Ishikawa (cell line): ENCODE data around the gene IMPDH2.

Source experiments
- CEBPB ChIP-seq: IDR thresholded peaks from 2 replicates; pipeline ENCODE4 v1.6.1; 2012
- CREB1 ChIP-seq: IDR thresholded peaks from 2 replicates; pipeline ENCODE4 v1.6.1; 2012; ENCODE audit warnings: low read depth
- EGR1 ChIP-seq: IDR thresholded peaks from 2 replicates; pipeline ENCODE4 v1.6.1; 2012
- EP300 ChIP-seq: IDR thresholded peaks from 2 replicates; pipeline ENCODE4 v1.6.1; 2012; ENCODE audit warnings: borderline replicate concordance
- FOXM1 ChIP-seq: IDR thresholded peaks from 2 replicates; pipeline ENCODE4 v1.6.1; 2012; ENCODE audit warnings: low read depth, borderline replicate concordance
- NFIC ChIP-seq: IDR thresholded peaks from 2 replicates; pipeline ENCODE4 v1.6.1; 2012
- RAD21 ChIP-seq: IDR thresholded peaks from 2 replicates; pipeline ENCODE4 v1.6.1; 2012; ENCODE audit warnings: low read depth
- TAF1 ChIP-seq: IDR thresholded peaks from 2 replicates; pipeline ENCODE4 v1.6.1; 2012; ENCODE audit warnings: low read depth, mild to moderate bottlenecking
- TCF12 ChIP-seq: IDR thresholded peaks from 2 replicates; pipeline ENCODE4 v1.6.1; 2012; ENCODE audit warnings: low read depth
- TEAD4 ChIP-seq: IDR thresholded peaks from 2 replicates; pipeline ENCODE4 v1.6.1; 2012
- YY1 ChIP-seq: IDR thresholded peaks from 2 replicates; pipeline ENCODE4 v1.6.1; 2012; ENCODE audit warnings: low read depth
- ZBTB7A ChIP-seq: IDR thresholded peaks from 2 replicates; pipeline ENCODE4 v1.6.1; 2012; ENCODE audit warnings: low read depth
- TF ChIP-seq, protein P1 (sequence below): IDR thresholded peaks from 2 replicates; pipeline ENCODE4 v1.6.1; 2012
- TF ChIP-seq, protein P2 (sequence below): IDR thresholded peaks from 2 replicates; pipeline ENCODE4 v1.6.1; 2012; ENCODE audit warnings: low read depth, mild to moderate bottlenecking
- TF ChIP-seq, protein P3 (sequence below): IDR thresholded peaks from 2 replicates; pipeline ENCODE4 v1.6.1; 2012

IMPDH2 gene

DNA sequence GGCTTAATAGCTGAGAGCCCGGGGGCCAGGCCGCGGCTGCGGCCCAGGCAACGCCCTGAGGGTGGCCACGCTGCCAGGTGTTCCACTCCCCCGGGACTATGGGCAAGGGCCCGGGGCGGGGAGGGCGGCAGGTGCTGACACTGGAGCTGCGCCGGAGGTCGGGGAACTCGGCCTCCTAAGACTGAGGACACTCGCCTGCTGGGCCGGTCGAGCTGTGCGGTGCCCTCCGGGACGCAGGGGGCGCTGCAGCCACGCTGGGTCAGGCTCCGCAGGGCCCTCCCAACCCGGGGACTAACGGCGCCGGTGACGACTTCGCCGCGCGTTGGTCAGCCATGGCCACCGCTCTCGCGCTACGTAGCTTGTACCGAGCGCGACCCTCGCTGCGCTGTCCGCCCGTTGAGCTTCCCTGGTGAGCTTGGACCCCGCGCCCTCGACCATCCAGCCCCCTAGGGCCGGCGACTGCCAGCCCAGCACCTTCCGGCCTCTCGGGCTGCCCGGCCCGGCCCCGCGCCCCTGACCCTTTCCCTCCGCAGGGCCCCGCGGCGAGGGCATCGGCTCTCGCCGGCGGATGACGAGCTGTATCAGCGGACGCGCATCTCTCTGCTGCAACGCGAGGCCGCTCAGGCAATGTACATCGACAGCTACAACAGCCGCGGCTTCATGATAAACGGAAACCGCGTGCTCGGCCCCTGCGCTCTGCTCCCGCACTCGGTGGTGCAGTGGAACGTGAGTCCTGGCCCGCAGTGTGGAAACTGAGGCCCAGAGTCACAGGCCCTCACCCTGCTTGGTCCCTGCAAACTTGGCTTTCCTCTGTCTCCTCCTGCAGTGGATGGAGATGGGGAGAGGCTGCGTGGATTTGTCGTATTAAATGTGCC lies 7.1 kb downstream of the IMPDH2 start, which contains the start of gene NDUFAF3:
NDUFAF3 (plus strand) TSS at position 309 of the 875 bp plus-strand sequence; CDS start at position 333, 24 bp downstream.
- TF ChIP-seq FOXM1 (no peak), CREB1 (peak; percentile 47; the same call in 1 of the 2 replicates), EP300 (peak; percentile 4; the same call in 1 of the 2 replicates), CEBPB (no peak; the same call in 1 of the 2 replicates), EGR1 (no peak), TEAD4 (no peak; the same call in 1 of the 2 replicates), RAD21 (no peak), NFIC (no peak; the same call in 1 of the 2 replicates), TCF12 (peak; percentile 67; the same call in 1 of the 2 replicates), TAF1 (peak; percentile 82), YY1 (peak; percentile 90)
- TF ChIP-seq, protein P1, sequence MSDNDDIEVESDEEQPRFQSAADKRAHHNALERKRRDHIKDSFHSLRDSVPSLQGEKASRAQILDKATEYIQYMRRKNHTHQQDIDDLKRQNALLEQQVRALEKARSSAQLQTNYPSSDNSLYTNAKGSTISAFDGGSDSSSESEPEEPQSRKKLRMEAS: peak; percentile 70
- TF ChIP-seq, protein P2, sequence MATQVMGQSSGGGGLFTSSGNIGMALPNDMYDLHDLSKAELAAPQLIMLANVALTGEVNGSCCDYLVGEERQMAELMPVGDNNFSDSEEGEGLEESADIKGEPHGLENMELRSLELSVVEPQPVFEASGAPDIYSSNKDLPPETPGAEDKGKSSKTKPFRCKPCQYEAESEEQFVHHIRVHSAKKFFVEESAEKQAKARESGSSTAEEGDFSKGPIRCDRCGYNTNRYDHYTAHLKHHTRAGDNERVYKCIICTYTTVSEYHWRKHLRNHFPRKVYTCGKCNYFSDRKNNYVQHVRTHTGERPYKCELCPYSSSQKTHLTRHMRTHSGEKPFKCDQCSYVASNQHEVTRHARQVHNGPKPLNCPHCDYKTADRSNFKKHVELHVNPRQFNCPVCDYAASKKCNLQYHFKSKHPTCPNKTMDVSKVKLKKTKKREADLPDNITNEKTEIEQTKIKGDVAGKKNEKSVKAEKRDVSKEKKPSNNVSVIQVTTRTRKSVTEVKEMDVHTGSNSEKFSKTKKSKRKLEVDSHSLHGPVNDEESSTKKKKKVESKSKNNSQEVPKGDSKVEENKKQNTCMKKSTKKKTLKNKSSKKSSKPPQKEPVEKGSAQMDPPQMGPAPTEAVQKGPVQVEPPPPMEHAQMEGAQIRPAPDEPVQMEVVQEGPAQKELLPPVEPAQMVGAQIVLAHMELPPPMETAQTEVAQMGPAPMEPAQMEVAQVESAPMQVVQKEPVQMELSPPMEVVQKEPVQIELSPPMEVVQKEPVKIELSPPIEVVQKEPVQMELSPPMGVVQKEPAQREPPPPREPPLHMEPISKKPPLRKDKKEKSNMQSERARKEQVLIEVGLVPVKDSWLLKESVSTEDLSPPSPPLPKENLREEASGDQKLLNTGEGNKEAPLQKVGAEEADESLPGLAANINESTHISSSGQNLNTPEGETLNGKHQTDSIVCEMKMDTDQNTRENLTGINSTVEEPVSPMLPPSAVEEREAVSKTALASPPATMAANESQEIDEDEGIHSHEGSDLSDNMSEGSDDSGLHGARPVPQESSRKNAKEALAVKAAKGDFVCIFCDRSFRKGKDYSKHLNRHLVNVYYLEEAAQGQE: no peak

DNA sequence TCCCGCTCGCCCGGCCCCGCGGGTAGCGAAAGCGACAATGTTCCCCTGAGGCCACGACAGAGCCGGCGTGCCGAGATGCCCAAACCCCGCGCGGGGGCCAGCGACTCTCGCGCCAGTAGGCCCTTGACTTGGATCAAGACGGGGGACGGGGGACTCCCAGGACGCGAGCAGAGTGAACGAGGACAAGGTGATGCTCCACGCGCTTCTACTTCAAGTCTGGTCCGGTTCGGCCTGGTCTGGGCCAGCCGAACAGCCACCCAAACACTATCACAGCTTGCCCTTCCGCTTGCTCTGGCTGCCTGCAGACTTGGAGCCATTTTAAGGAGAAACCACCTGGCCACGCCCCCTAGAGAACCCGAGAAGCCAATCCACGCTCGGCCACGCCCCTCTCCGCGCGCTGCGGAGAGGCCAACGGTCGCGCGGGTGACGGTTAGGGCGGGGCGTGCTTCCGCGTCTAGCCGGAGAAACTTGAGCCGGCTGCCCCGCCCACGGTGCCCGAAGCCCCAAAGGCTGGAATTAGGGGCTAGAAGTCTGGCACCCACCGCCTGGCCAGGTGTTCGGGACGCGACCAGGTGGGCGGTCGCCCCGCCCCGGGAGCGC lies 7.9 kb downstream of the IMPDH2 start:
- TF ChIP-seq, protein P3, sequence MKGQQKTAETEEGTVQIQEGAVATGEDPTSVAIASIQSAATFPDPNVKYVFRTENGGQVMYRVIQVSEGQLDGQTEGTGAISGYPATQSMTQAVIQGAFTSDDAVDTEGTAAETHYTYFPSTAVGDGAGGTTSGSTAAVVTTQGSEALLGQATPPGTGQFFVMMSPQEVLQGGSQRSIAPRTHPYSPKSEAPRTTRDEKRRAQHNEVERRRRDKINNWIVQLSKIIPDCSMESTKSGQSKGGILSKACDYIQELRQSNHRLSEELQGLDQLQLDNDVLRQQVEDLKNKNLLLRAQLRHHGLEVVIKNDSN: peak; percentile 6; the same call in 1 of the 2 replicates
- TF ChIP-seq, protein P1: no peak; the same call in none of the 2 replicates
- TF ChIP-seq EGR1 (peak; percentile 63), CEBPB (no peak), FOXM1 (no peak; the same call in 1 of the 2 replicates), EP300 (no peak), YY1 (peak; percentile 67), RAD21 (no peak), TCF12 (no peak), NFIC (peak; percentile 28; the same call in 1 of the 2 replicates), CREB1 (peak; percentile 61), TAF1 (peak; percentile 85; the same call in 1 of the 2 replicates), ZBTB7A (no peak; the same call in 1 of the 2 replicates), TEAD4 (no peak; the same call in 1 of the 2 replicates)
- TF ChIP-seq, protein P2: no peak

DNA sequence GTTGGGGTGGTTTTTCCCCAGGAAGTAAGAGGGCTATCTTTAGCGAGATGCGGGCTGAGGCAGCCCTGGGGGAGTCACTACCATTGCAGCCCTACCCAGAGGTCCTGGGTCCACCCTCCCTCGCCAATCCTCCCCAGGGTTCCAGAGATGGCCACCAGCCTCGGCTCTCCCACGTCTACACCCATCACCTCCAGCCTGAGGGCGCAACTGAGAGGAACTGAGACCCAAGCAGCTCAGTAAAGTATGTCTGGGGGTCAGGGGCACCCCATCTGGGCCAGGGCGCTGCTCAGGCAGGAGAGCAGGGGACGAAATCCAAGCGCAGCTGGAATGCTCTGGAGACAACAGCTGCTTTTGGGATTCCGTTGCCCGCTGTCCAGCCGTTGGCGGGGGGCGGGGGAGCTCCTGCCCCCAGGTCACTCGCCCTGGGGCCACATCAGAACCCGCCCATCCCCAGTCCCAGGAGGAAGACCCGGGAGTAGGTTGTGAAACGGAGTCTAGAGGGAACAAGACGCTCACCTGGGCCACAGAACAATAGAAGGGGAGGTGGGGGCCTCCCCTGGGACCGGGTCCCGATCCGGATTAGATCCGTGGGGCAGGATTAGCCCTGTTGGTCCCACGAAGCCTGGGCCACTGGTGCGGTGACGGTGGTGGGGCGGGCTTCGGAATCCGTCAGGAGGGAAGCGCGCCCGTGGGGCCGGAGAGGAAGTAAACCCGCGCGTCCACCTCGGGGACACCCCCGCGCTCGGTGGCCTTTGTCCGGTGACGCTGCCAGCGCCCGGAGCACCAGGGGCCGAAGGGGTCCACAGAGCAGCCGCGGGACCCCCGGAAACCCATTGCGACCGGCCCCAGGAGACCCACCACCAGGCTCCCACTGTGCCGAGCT lies 8.6 kb downstream of the IMPDH2 start:
- TF ChIP-seq ZBTB7A (no peak; the same call in 1 of the 2 replicates), TAF1 (no peak), CREB1 (no peak), RAD21 (no peak)

DNA sequence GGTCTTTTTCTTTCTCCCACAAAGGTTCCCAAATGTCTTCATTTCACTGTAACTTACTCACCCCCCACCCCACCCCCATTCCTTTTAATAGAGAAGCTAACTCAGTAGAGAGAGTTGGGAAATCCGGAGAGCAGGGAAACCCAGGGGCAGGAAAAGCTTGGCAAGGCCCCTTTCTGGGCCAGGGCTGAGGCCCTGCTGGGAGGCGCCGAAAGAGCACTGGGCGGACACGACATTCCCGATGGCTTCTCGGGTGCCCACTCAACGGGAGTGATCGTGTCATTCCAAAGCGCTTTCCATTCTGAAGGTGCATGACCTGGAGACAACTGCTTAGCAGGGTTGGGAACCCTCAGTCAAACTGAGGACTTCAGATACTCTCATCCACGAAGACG lies 9.3 kb downstream of the IMPDH2 start:
- TF ChIP-seq TEAD4: no peak
- TF ChIP-seq, protein P2: no peak
- no peak for TF ChIP-seq FOXM1
- no peak for TF ChIP-seq EP300
- TF ChIP-seq NFIC: no peak
- TF ChIP-seq, protein P1: no peak
- TF ChIP-seq CREB1: no peak
- TF ChIP-seq, protein P3: no peak
- no peak for TF ChIP-seq CEBPB
- no peak for TF ChIP-seq ZBTB7A
- TF ChIP-seq RAD21: no peak
- no peak for TF ChIP-seq YY1
- TF ChIP-seq EGR1: no peak
- no peak for TF ChIP-seq TAF1
- no peak for TF ChIP-seq TCF12
